HCT116 (cell line): ENCODE measurements around the gene CYP4F8. TPM values are rescaled to one million over a fixed set of nuclear protein-coding genes. Genes with fewer than 3 reads are reported as not detected.
"Not testable (repeated sequence)": the region's sequence is repeated elsewhere in the genome, so short reads cannot be mapped to it uniquely, and the experiment has no call there.

Experiments
- ATAC-seq: fragments of 200-7000 bp; cut with Tn5 transposase; 2 replicates; pipeline ENCODE4 v1.9.1; 2020; ENCODE audit warnings: mild to moderate bottlenecking, moderate library complexity
- BruUV-seq: library from RNA; stranded (reverse); fragments of 400-500 nt; replicated peaks from 2 replicates; lab custom pipeline; 2021; lab: Mats Ljungman, UMichigan
- CTCF ChIA-PET: fragments of 300-600 bp; sonication (Branson Sonifier 250); formaldehyde crosslinking; loops from one replicate; lab custom pipeline; 2021; ENCODE audit warnings: antibody characterized with exemption; lab: Charles Lee
- POLR2A ChIA-PET: fragments of 300-600, 350-600 bp; sonication (Branson Sonifier 250); formaldehyde crosslinking; loops from one replicate; lab custom pipeline; 2021; ENCODE audit warnings: antibody characterized with exemption; lab: Charles Lee
- RAD21 ChIA-PET, 2 experiments: fragments of 300-600 bp; sonication (Branson Sonifier 250); formaldehyde crosslinking; loops; one replicate each; lab custom pipeline; 2023; ENCODE audit warnings: low total read pairs in 2 of 2; ENCODE audit not compliant: uncharacterized antibody in 2 of 2, unreplicated experiment in 2 of 2, low non-redundant PET in 1 of 2; lab: Charles Lee
- DNase-seq: peaks from one replicate; pipeline ENCODE4 v3.0.0-alpha.2; 2010; ENCODE audit warnings: low read depth, low spot score
- H2AFZ ChIP-seq: fragments of 200-600 bp; shearing (Covaris generic), sonication (generic); 2 replicates; pipeline ENCODE4 v1.6.1; 2017; ENCODE audit warnings: low read depth, mixed run types, mixed read lengths, antibody characterized with exemption, low read length; ENCODE audit not compliant: poor library complexity, severe bottlenecking
- H3K27ac ChIP-seq: 2 replicates; pipeline ENCODE4 v1.5.1; 2012; ENCODE audit warnings: low read depth, low read length
- H3K27me3 ChIP-seq: fragments of 200-600 bp; sonication (generic); 2 replicates; pipeline ENCODE4 v1.6.1; 2016; ENCODE audit warnings: mixed run types, low read length, mixed read lengths; ENCODE audit not compliant: insufficient read depth
- H3K36me3 ChIP-seq, 2 experiments: fragments of 200-500 bp in 1 of 2; fragments of 200-600 bp in 1 of 2; sonication (Bioruptor generic) in 1 of 2; sonication (generic) in 1 of 2; 2 replicates each; pipeline versions ENCODE4 v1.5.1 to v1.6.1; 2014 to 2016; ENCODE audit warnings: low read length in 2 of 2, inconsistent platforms in 1 of 2, mixed read lengths in 1 of 2, mixed run types in 1 of 2; ENCODE audit not compliant: insufficient read depth in 2 of 2, control insufficient read depth in 1 of 2
- H3K4me1 ChIP-seq, 2 experiments: fragments of 200-600 bp in 1 of 2; sonication (generic) in 1 of 2; 2 replicates each; pipeline versions ENCODE4 v1.5.1 to v1.6.1; 2012 to 2017; ENCODE audit warnings: low read length in 2 of 2, inconsistent platforms in 1 of 2, mild to moderate bottlenecking in 1 of 2, mixed read lengths in 1 of 2, mixed run types in 1 of 2, moderate library complexity in 1 of 2; ENCODE audit not compliant: insufficient read depth in 2 of 2, control insufficient read depth in 1 of 2
- H3K4me2 ChIP-seq: fragments of 200-600 bp; sonication (generic); 2 replicates; pipeline ENCODE4 v1.6.1; 2017; ENCODE audit warnings: mixed run types, low read length, mixed read lengths
- H3K4me3 ChIP-seq, 2 experiments: fragments of 200-600 bp in 1 of 2; sonication (generic) in 1 of 2; replicated peaks in 1 of 2; 2 replicates each; pipeline ENCODE4 v1.5.1; 2011 to 2016; ENCODE audit warnings: low read length in 2 of 2, control low read depth in 1 of 2, low read depth in 1 of 2, mild to moderate bottlenecking in 1 of 2, mixed read lengths in 1 of 2, mixed run types in 1 of 2
- H3K79me2 ChIP-seq: fragments of 200-600 bp; sonication (generic); 2 replicates; pipeline ENCODE4 v1.6.1; 2017; ENCODE audit warnings: mild to moderate bottlenecking, mixed run types, low read length, moderate library complexity, mixed read lengths; ENCODE audit not compliant: insufficient read depth
- H3K9ac ChIP-seq: fragments of 200-600 bp; sonication (generic); 2 replicates; pipeline ENCODE4 v1.6.1; 2016; ENCODE audit warnings: low read length, mixed read lengths
- H3K9me2 ChIP-seq: fragments of 200-600 bp; sonication (generic), shearing (Covaris generic); 2 replicates; pipeline ENCODE4 v1.6.1; 2017; ENCODE audit warnings: mixed run types, mild to moderate bottlenecking, moderate library complexity; ENCODE audit not compliant: insufficient read depth
- H3K9me3 ChIP-seq, 2 experiments: fragments of 200-500 bp in 1 of 2; fragments of 200-600 bp in 1 of 2; sonication (Bioruptor generic) in 1 of 2; sonication (generic) in 1 of 2; 2 replicates each; pipeline ENCODE4 v1.6.1; 2014 to 2017; ENCODE audit warnings: low read length in 2 of 2, mixed read lengths in 2 of 2, inconsistent platforms in 1 of 2, low read depth in 1 of 2, mild to moderate bottlenecking in 1 of 2, mixed run types in 1 of 2, moderate library complexity in 1 of 2; ENCODE audit not compliant: control insufficient read depth in 1 of 2, insufficient read depth in 1 of 2
- H4K20me1 ChIP-seq: fragments of 200-600 bp; sonication (generic), shearing (Covaris generic); 2 replicates; pipeline ENCODE4 v1.6.1; 2017; ENCODE audit warnings: mixed run types, mild to moderate bottlenecking, moderate library complexity; ENCODE audit not compliant: insufficient read depth
- EGR1 ChIP-seq: IDR thresholded peaks from 2 replicates; pipeline ENCODE4 v1.6.1; 2012; ENCODE audit warnings: low read depth
- EZH2 ChIP-seq: fragments of 200-600 bp; sonication (generic); IDR thresholded peaks from 2 replicates; pipeline ENCODE4 v1.6.1; 2017; ENCODE audit warnings: antibody characterized with exemption, mixed run types
- JUND ChIP-seq: IDR thresholded peaks from 2 replicates; pipeline ENCODE4 v1.6.1; 2012
- POLR2AphosphoS5 ChIP-seq: IDR thresholded peaks from 2 replicates; pipeline ENCODE4 v1.6.1; 2011; ENCODE audit warnings: mild to moderate bottlenecking, low read depth, low read length, moderate library complexity
- TCF7L2 ChIP-seq: IDR thresholded peaks from 2 replicates; pipeline ENCODE4 v1.7.0; 2011; ENCODE audit warnings: borderline replicate concordance, inconsistent platforms; ENCODE audit not compliant: insufficient read depth, insufficient read length; ENCODE audit errors: extremely low read depth
- ZFX ChIP-seq: fragments of 450-650 bp; IDR thresholded peaks from 2 replicates; pipeline ENCODE4 v1.6.1; 2017
- intact Hi-C: fragments of 100-400 bp; cut with micrococcal nuclease; formaldehyde crosslinking; loops from 2 replicates; pipeline ENCODE4 v1.10.0; 2022
- total RNA-seq: library from RNA; stranded (reverse); gene quantifications from one replicate; pipeline ENCODE4 v1.2.1, GENCODE V29; 2021; ENCODE audit not compliant: unreplicated experiment
- TF ChIP-seq, protein P1 (sequence below): IDR thresholded peaks from 2 replicates; pipeline ENCODE4 v1.6.1; 2011; ENCODE audit warnings: mild to moderate bottlenecking, low read length, moderate library complexity; ENCODE audit not compliant: insufficient replicate concordance; ENCODE audit errors: extremely low read depth
- TF ChIP-seq, protein P2 (sequence below): IDR thresholded peaks from 2 replicates; pipeline ENCODE4 v1.6.1; 2012; ENCODE audit warnings: low read depth

CYP4F8 gene
- total RNA-seq, 1 experiment from 2014 or later: not detected

DNA sequence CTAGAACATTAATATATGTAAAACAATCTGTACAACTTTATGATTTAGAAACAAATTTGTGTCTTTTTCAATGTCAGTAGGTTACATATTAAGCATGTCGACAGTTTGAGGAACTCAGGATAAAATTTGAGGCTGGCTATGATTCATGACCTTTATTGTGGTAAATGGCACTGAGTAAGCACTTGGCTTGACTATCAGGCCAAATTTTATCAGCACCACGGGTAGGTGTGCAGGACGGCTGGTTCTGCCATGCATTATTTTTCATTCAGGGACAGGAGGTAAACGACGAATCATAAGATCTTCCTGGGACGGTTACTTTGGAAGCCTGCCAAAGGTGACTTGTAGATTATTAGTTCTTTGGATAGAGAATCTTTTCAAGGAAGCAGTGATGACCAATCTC is 19.9 kb upstream of the CYP4F8 start (continued):
- TF ChIP-seq, protein P1, sequence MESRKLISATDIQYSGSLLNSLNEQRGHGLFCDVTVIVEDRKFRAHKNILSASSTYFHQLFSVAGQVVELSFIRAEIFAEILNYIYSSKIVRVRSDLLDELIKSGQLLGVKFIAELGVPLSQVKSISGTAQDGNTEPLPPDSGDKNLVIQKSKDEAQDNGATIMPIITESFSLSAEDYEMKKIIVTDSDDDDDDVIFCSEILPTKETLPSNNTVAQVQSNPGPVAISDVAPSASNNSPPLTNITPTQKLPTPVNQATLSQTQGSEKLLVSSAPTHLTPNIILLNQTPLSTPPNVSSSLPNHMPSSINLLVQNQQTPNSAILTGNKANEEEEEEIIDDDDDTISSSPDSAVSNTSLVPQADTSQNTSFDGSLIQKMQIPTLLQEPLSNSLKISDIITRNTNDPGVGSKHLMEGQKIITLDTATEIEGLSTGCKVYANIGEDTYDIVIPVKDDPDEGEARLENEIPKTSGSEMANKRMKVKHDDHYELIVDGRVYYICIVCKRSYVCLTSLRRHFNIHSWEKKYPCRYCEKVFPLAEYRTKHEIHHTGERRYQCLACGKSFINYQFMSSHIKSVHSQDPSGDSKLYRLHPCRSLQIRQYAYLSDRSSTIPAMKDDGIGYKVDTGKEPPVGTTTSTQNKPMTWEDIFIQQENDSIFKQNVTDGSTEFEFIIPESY: no peak
- no peak for TF ChIP-seq EZH2
- TF ChIP-seq EGR1: no peak

DNA sequence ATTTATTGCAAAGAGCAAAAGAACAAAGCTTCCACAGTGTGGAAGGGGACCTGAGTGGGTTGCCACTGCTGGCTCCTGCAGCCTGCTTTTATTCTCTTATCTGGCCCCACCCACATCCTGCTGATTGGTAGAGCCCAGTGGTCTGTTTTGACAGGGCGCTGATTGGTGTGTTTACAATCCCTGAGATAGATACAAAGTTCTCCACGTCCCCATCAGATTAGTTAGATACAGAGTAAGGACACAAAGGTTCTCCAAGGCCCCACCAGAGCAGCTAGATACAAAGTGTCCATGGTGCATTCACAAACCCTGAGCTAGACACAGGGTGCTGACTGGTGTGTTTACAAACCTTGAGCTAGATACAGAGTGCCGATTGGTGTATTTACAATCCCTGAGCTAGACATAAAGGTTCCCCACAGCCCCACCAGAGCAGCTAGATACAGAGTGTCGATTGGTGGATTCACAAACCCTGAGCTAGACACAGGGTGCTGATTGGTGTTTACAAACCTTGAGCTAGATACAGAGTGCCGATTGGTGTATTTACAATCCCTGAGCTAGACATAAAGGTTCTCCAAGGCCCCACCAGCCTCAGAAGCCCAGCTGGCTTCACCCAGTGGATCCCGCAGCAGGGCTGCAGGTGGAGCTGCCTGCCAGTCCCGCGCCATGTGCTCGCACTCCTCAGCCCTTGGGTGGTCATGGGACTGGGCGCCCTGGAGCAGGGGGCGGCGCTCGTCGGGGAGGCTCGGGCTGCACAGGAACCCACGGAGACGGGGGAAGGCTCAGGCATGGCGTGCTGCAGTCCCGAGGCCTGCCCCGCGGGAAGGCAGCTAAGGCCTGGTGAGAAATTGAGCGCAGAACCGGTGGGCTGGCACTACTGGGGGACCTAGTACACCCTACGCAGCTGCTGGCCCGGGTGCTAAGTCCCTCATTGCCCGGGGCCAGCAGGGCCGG is 6.8 kb upstream of the CYP4F8 start:
- H3K4me3 ChIP-seq, H3K79me2 ChIP-seq, ATAC-seq, intact Hi-C loops, POLR2A ChIA-PET, H2AFZ ChIP-seq, H3K9me2 ChIP-seq, BruUV-seq, H3K9ac ChIP-seq, H3K9me3 ChIP-seq, H4K20me1 ChIP-seq, H3K4me1 ChIP-seq, RAD21 ChIA-PET, H3K4me2 ChIP-seq, DNase-seq, CTCF ChIA-PET, H3K27ac ChIP-seq, H3K27me3 ChIP-seq, H3K36me3 ChIP-seq: not testable (repeated sequence)

DNA sequence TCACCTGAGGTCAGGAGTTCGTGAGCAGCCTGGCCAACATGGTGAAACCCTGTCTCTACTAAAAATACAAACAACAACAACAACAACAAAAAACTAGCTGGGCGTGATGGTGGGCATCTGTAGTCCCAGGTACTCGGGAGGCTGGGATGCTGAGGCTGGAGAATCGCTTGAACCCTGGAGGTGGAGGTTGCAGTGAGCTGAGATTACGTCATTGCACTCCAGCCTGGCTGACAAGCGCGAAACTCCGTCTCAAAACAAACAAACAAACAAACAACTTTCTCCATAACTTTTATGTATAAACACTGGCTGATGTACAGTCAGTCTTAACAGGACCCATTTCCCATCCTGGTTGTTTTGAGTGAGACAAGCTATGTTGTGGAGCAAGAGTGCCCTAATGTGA is 5.8 kb upstream of the CYP4F8 start:
- no peak overlapping the region for H3K9ac ChIP-seq
- H3K27me3 ChIP-seq: no peaks in the 10 kb centered on the region
- no peaks in the 10 kb centered on the region for H4K20me1 ChIP-seq
- H3K4me1 ChIP-seq: peaks cover 4% of the 10 kb centered on the region in 2 experiments; a peak in 3 of 4 replicates
- H3K4me3 ChIP-seq: no peak overlapping the region
- H3K9me2 ChIP-seq: no peaks in the 10 kb centered on the region
- H3K27ac ChIP-seq: no peak overlapping the region
- no peak for DNase-seq
- no peaks in the 10 kb centered on the region for H3K36me3 ChIP-seq
- ChIA-PET POLR2A (no interaction called here), RAD21 (no interaction called here), CTCF (no interaction called here)
- ATAC-seq: no peak
- BruUV-seq: no TSS peak
- H3K9me3 ChIP-seq: no peaks in the 10 kb centered on the region
- H3K4me2 ChIP-seq: no peak overlapping the region
- no peaks in the 10 kb centered on the region for H3K79me2 ChIP-seq
- no peak overlapping the region for H2AFZ ChIP-seq
- intact Hi-C loops: no loop called here
- TF ChIP-seq, protein P2, sequence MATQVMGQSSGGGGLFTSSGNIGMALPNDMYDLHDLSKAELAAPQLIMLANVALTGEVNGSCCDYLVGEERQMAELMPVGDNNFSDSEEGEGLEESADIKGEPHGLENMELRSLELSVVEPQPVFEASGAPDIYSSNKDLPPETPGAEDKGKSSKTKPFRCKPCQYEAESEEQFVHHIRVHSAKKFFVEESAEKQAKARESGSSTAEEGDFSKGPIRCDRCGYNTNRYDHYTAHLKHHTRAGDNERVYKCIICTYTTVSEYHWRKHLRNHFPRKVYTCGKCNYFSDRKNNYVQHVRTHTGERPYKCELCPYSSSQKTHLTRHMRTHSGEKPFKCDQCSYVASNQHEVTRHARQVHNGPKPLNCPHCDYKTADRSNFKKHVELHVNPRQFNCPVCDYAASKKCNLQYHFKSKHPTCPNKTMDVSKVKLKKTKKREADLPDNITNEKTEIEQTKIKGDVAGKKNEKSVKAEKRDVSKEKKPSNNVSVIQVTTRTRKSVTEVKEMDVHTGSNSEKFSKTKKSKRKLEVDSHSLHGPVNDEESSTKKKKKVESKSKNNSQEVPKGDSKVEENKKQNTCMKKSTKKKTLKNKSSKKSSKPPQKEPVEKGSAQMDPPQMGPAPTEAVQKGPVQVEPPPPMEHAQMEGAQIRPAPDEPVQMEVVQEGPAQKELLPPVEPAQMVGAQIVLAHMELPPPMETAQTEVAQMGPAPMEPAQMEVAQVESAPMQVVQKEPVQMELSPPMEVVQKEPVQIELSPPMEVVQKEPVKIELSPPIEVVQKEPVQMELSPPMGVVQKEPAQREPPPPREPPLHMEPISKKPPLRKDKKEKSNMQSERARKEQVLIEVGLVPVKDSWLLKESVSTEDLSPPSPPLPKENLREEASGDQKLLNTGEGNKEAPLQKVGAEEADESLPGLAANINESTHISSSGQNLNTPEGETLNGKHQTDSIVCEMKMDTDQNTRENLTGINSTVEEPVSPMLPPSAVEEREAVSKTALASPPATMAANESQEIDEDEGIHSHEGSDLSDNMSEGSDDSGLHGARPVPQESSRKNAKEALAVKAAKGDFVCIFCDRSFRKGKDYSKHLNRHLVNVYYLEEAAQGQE: no peak
- TF ChIP-seq TCF7L2 (no peak), POLR2AphosphoS5 (no peak), JUND (no peak), ZFX (no peak)
- TF ChIP-seq, protein P1: no peak
